ENCODE measurements around the gene TCL1B. TPM values are rescaled to one million over a fixed set of nuclear protein-coding genes. Genes with fewer than 3 reads are reported as not detected.

Gene TCL1B
- total RNA-seq, 1 experiment from 2014 or later: 3.6 TPM

- H2BK15ac ChIP-seq (ENCODE audit: low read depth, low read length): no peak overlapping the region
- no peak overlapping the region for H3K4me2 ChIP-seq (ENCODE audit: insufficient read depth, insufficient read length, low read length)
- H2BK12ac ChIP-seq (ENCODE audit: insufficient read length, low read depth, low read length): no peak overlapping the region
- Mint-ChIP-seq H3K36me3 (ENCODE audit: insufficient read depth in 1 of 3, low read depth in 3 of 3) (no peaks in the 10 kb centered on the region), H3K4me3 (no peak overlapping the region), H3K27ac (no peak overlapping the region), H3K27me3 (ENCODE audit: low read depth) (peaks cover 17% of the 10 kb centered on the region), H3K9me3 (peaks cover 0 to 2% of the 10 kb centered on the region in 2 experiments; a peak in 1 of 5 replicates), H3K4me1 (peaks cover 41 to 55% of the 10 kb centered on the region in 2 experiments)
- H2BK120ac ChIP-seq (ENCODE audit: low read depth, low read length, poor library complexity, severe bottlenecking): no peak overlapping the region
- H3K23me2 ChIP-seq (ENCODE audit: insufficient read length, low read depth, low read length, poor library complexity, severe bottlenecking): no peaks in the 10 kb centered on the region
- H3K14ac ChIP-seq (ENCODE audit: insufficient read depth, low read length): no peak overlapping the region
- no peak overlapping the region for H3K23ac ChIP-seq (ENCODE audit: insufficient read length, low read depth, low read length)
- H3K27ac ChIP-seq (ENCODE audit: insufficient read length, low read depth, low read length): no peak overlapping the region
- no peak for DNase-seq
- no peak overlapping the region for H2AK5ac ChIP-seq (ENCODE audit: insufficient read length, low read length)
- H3K9me3 ChIP-seq (ENCODE audit: control insufficient read depth, low read depth, low read length): no peaks in the 10 kb centered on the region
- H4K8ac ChIP-seq (replicated peaks; ENCODE audit: insufficient read length, low read depth, low read length): no peak overlapping the region
- no peaks in the 10 kb centered on the region; the same call in 1 of the 2 replicates for H3K4me1 ChIP-seq (ENCODE audit: insufficient read depth, low read length)
- no peak overlapping the region for H3K18ac ChIP-seq (ENCODE audit: insufficient read length, low read depth, low read length)
- H2BK5ac ChIP-seq (ENCODE audit: insufficient read length, low read length): no peak overlapping the region
- no peaks in the 10 kb centered on the region for H3K27me3 ChIP-seq (ENCODE audit: insufficient read depth, low read length)
- H2BK20ac ChIP-seq (ENCODE audit: low read depth, low read length, poor library complexity, severe bottlenecking): no peak overlapping the region
- H3K79me1 ChIP-seq (ENCODE audit: insufficient read depth, low read depth, low read length, poor library complexity, severe bottlenecking): no peaks in the 10 kb centered on the region
- no peaks in the 10 kb centered on the region for H3K79me2 ChIP-seq (ENCODE audit: insufficient read depth, low read length)
- no peaks in the 10 kb centered on the region for H4K20me1 ChIP-seq (ENCODE audit: control insufficient read depth, insufficient read depth, insufficient read length)
- H3K4ac ChIP-seq (ENCODE audit: low read depth, low read length): no peak overlapping the region
- TF ChIP-seq, protein P1, sequence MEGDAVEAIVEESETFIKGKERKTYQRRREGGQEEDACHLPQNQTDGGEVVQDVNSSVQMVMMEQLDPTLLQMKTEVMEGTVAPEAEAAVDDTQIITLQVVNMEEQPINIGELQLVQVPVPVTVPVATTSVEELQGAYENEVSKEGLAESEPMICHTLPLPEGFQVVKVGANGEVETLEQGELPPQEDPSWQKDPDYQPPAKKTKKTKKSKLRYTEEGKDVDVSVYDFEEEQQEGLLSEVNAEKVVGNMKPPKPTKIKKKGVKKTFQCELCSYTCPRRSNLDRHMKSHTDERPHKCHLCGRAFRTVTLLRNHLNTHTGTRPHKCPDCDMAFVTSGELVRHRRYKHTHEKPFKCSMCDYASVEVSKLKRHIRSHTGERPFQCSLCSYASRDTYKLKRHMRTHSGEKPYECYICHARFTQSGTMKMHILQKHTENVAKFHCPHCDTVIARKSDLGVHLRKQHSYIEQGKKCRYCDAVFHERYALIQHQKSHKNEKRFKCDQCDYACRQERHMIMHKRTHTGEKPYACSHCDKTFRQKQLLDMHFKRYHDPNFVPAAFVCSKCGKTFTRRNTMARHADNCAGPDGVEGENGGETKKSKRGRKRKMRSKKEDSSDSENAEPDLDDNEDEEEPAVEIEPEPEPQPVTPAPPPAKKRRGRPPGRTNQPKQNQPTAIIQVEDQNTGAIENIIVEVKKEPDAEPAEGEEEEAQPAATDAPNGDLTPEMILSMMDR (conservative IDR thresholded peaks at IDR 0.05): peak; percentile 30; the same call in 2 of the 3 replicates
- no peak overlapping the region for H3K9ac ChIP-seq (ENCODE audit: extremely low read depth, insufficient read length, low read length)
- no peak overlapping the region for H3K56ac ChIP-seq (ENCODE audit: insufficient read length, low read depth, low read length)
- H4K91ac ChIP-seq (ENCODE audit: insufficient read length, low read depth, low read length): no peak overlapping the region
- H2AFZ ChIP-seq (ENCODE audit: low read length): no peak overlapping the region
- H4K5ac ChIP-seq (ENCODE audit: insufficient read length, low read depth, low read length): no peak overlapping the region
- no peak overlapping the region for H3T11ph ChIP-seq (ENCODE audit: low read length)
- no CpG with 5 or more reads among the region's 5 CpGs for WGBS (ENCODE audit: extremely low coverage, insufficient read length, low lambda C conversion rate)
These were observed 29.6 kb upstream of the TCL1B start for GRCh38 chr14:95656634-95657033.
